GM12864 (cell line): ENCODE data around the gene NOTCH1.
"Not testable (repeated sequence)": the region's sequence is repeated elsewhere in the genome, so short reads cannot be mapped to it uniquely, and the experiment has no call there.

ENCODE experiments used
- DNase-seq: peaks from one replicate; pipeline ENCODE4 v3.0.0-alpha.2; 2011; ENCODE audit warnings: low read depth
- H3K4me3 ChIP-seq: 2 replicates; pipeline ENCODE4 v1.5.1; 2011; ENCODE audit warnings: mild to moderate bottlenecking, low read depth, low read length, control low read depth
- CTCF ChIP-seq: IDR thresholded peaks from 2 replicates; pipeline ENCODE4 v1.5.1; 2011; ENCODE audit warnings: low read depth, mild to moderate bottlenecking, moderate library complexity, low read length, control low read depth, inconsistent platforms; ENCODE audit errors: missing control alignments

Gene NOTCH1

GRCh38 chr9:136584401-136584932 lies 38.6 kb upstream of the NOTCH1 start:
- no peak for TF ChIP-seq CTCF
- DNase-seq, result no peak
- H3K4me3 ChIP-seq, result no peak overlapping the region

GRCh38 chr9:136582977-136583735 lies 37.3 kb upstream of the NOTCH1 start:
- DNase-seq, result no peak

GRCh38 chr9:136581614-136582447 lies 36.0 kb upstream of the NOTCH1 start:
- no peak overlapping the region for H3K4me3 ChIP-seq
- TF ChIP-seq CTCF, result no peak
- DNase-seq, result no peak

More at GRCh38 chr9:136582977-136583735, 37.3 kb upstream of the NOTCH1 start:
- no peak for TF ChIP-seq CTCF
- no peak overlapping the region for H3K4me3 ChIP-seq

GRCh38 chr9:136579650-136580219 lies 33.9 kb upstream of the NOTCH1 start:
- not testable (repeated sequence) for H3K4me3 ChIP-seq, DNase-seq

GRCh38 chr9:136578915-136579649 lies 33.2 kb upstream of the NOTCH1 start:
- no peak for TF ChIP-seq CTCF
- no peak for DNase-seq
- no peak overlapping the region for H3K4me3 ChIP-seq

- no peak for TF ChIP-seq CTCF
- DNase-seq, result no peak
- no peak overlapping the region for H3K4me3 ChIP-seq
Observed at GRCh38 chr9:136578626-136578914, 32.7 kb upstream of the NOTCH1 start.
